ENCODE measurements around the gene A2ML1.
A peak's percentile ranks its signal among the peaks of the same experiment; 100 is the strongest.

The A2ML1 gene

GRCh38 chr12:8876887-8877286 lies 54.5 kb downstream of the A2ML1 start:
- no peak for DNase-seq (ENCODE audit: low read depth)
- no peak for TF ChIP-seq CTCF (IDR thresholded peaks at IDR 0.05; ENCODE audit: control insufficient read depth, insufficient read depth, low read depth, low read length, missing control alignments)
- H3K4me3 ChIP-seq (ENCODE audit: control insufficient read depth, low read depth, low read length) = no peak overlapping the region

- DNase-seq (ENCODE audit: low read depth) = no peak
- TF ChIP-seq CTCF (IDR thresholded peaks at IDR 0.05; ENCODE audit: control insufficient read depth, insufficient read depth, low read depth, low read length, missing control alignments) = no peak
- no peak overlapping the region for H3K4me3 ChIP-seq (ENCODE audit: control insufficient read depth, low read depth, low read length)
These were observed 64.3 kb downstream of the A2ML1 start for GRCh38 chr12:8886502-8887284.

GRCh38 chr12:8887285-8887715 lies 64.9 kb downstream of the A2ML1 start:
- no peak for TF ChIP-seq CTCF (IDR thresholded peaks at IDR 0.05; ENCODE audit: control insufficient read depth, insufficient read depth, low read depth, low read length, missing control alignments)
- DNase-seq (ENCODE audit: low read depth) = no peak
- no peak overlapping the region for H3K4me3 ChIP-seq (ENCODE audit: control insufficient read depth, low read depth, low read length)

- TF ChIP-seq CTCF (IDR thresholded peaks at IDR 0.05; ENCODE audit: control insufficient read depth, insufficient read depth, low read depth, low read length, missing control alignments) = peak; percentile 74
- peak overlapping the region; percentile 36 for H3K4me3 ChIP-seq (ENCODE audit: control insufficient read depth, low read depth, low read length)
- no peak for DNase-seq (ENCODE audit: low read depth)
These were observed 68.1 kb downstream of the A2ML1 start for GRCh38 chr12:8890313-8891085.

- TF ChIP-seq CTCF (IDR thresholded peaks at IDR 0.05; ENCODE audit: control insufficient read depth, insufficient read depth, low read depth, low read length, missing control alignments) = no peak
- no peak overlapping the region for H3K4me3 ChIP-seq (ENCODE audit: control insufficient read depth, low read depth, low read length)
- no peak for DNase-seq (ENCODE audit: low read depth)
These were observed 69.6 kb downstream of the A2ML1 start for GRCh38 chr12:8891976-8892375.

GRCh38 chr12:8894378-8894777 lies 72.0 kb downstream of the A2ML1 start:
- H3K4me3 ChIP-seq (ENCODE audit: control insufficient read depth, low read depth, low read length) = no peak overlapping the region
- no peak for DNase-seq (ENCODE audit: low read depth)
- TF ChIP-seq CTCF (IDR thresholded peaks at IDR 0.05; ENCODE audit: control insufficient read depth, insufficient read depth, low read depth, low read length, missing control alignments) = no peak
